GM12873 (cell line): Measurements from ENCODE around the gene SMAD3.

Experiments used
- CTCF ChIP-seq: IDR thresholded peaks from 2 replicates; pipeline ENCODE4 v1.5.1; 2012; ENCODE audit warnings: low read depth, mild to moderate bottlenecking, moderate library complexity, low read length, control low read depth; ENCODE audit not compliant: insufficient read depth; ENCODE audit errors: missing control alignments

Gene SMAD3

GRCh38 chr15:67037694-67038093, 27.7 kb upstream of the SMAD3 start:
- no peak for TF ChIP-seq CTCF

- no peak for TF ChIP-seq CTCF
Observed at GRCh38 chr15:67038736-67039135, 26.7 kb upstream of the SMAD3 start.

- no peak for TF ChIP-seq CTCF
Observed at GRCh38 chr15:67039384-67040075, 25.9 kb upstream of the SMAD3 start.

- TF ChIP-seq CTCF: no peak
Observed at GRCh38 chr15:67040277-67040676, 25.1 kb upstream of the SMAD3 start.

GRCh38 chr15:67042551-67043142, 22.8 kb upstream of the SMAD3 start:
- no peak for TF ChIP-seq CTCF

GRCh38 chr15:67043939-67044771, 21.2 kb upstream of the SMAD3 start:
- no peak for TF ChIP-seq CTCF

- no peak for TF ChIP-seq CTCF
Observed at GRCh38 chr15:67047149-67047661, 18.2 kb upstream of the SMAD3 start.
